ENCODE data around the gene HTT. TPM values are rescaled to one million over a fixed set of nuclear protein-coding genes. Genes with fewer than 3 reads are reported as not detected.
A peak's percentile ranks its signal among the peaks of the same experiment; 100 is the strongest.

HTT gene
- total RNA-seq, 2 experiments from 2014 or later, result 54.2 to 56.5 TPM

DNA sequence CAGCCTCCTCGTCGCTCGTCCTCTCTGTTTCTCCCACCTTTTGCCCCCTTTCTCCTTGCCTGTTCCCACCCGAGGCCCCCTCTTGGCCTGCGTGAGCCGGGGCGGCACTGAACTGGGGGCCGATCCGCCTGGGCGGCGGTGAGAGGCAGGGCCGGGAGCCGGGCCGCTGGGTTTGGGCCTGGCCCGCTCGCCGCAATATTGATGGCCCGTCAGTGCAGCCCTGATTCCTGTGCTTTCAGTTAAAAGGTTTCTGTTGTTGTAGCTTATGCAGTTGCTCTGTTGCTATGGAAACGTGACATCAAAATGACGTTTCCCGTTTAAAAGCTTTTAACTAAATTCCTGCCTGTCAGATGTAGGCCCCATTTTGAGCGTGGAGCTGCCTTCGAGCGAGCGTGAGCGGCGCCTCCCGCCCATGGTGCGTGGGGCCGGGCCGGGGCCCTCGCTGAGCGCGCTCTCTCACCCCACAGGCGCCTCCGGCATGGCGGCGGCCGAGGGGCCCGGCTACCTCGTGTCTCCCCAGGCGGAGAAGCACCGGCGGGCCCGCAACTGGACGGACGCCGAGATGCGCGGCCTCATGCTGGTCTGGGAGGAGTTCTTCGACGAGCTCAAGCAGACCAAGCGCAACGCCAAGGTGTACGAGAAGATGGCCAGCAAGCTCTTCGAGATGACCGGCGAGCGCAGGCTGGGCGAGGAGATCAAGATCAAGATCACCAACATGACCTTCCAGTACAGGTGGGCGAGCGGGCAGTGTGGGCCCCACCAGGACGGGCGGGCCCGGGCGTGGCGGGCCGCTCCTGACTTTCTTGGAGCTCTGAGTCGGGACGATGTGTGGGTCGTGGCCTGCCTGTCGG is 174.6 kb downstream of the HTT start, which contains the start of gene MSANTD1:
Gene MSANTD1, plus strand, starts transcription at position 349 of the 851 bp plus-strand sequence. Its CDS starts 64 bp downstream, at position 413.
- Mint-ChIP-seq H3K27ac (no peak within 1 kb of the TSS), H3K27me3 (no peaks in the 10 kb centered on the region), H3K36me3 (ENCODE audit: low read depth) (no peaks in the 10 kb centered on the region), H3K4me3 (no peak within 1 kb of the TSS), H3K9me3 (no peaks in the 10 kb centered on the region), H3K4me1 (ENCODE audit: low read depth) (no peaks in the 10 kb centered on the region)
- ChIA-PET CTCF (no interaction called here), POLR2A (no interaction called here)
- TF ChIP-seq, protein P1, sequence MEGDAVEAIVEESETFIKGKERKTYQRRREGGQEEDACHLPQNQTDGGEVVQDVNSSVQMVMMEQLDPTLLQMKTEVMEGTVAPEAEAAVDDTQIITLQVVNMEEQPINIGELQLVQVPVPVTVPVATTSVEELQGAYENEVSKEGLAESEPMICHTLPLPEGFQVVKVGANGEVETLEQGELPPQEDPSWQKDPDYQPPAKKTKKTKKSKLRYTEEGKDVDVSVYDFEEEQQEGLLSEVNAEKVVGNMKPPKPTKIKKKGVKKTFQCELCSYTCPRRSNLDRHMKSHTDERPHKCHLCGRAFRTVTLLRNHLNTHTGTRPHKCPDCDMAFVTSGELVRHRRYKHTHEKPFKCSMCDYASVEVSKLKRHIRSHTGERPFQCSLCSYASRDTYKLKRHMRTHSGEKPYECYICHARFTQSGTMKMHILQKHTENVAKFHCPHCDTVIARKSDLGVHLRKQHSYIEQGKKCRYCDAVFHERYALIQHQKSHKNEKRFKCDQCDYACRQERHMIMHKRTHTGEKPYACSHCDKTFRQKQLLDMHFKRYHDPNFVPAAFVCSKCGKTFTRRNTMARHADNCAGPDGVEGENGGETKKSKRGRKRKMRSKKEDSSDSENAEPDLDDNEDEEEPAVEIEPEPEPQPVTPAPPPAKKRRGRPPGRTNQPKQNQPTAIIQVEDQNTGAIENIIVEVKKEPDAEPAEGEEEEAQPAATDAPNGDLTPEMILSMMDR (IDR thresholded peaks at IDR 0.05), result no peak
- intact Hi-C loops (cut with micrococcal nuclease), result no loop called here
- ATAC-seq, result no peak
- DNase-seq, result no peak

DNA sequence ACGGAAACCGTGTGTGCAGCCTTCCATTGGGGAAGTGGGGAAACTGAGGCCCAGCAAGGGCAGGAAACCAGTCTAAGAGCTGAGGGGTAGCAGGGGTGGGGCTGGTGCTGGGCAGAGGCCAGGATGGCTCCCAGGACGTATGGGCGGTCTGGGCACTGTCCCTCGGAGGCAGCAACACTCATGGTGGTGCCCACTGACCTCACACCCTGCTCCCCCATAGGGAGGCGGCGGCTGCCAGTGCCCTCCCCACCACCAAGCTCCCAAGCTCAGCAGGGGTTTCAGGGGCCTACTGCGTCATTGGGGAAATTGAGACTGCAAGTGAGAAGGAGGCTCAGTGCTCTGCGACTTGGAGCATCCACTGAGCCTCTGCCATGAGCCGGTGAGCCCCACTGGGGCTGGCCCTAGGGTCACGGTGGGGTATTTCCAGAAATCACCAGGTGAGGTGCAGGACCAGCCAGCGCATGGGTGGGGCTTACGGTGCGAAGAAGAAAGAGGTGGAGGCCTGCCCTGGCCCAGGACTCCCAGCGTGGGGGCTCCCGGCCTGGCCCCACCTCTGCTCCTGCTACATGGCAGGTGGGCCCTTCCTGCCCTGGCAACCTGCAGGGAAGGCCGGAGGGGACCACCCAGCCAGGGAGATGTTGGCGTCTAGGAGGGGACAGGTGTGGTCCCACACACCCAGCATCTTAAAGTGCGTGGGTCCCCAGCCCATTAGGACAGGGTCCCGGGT is 175.4 kb downstream of the HTT start:
- no peaks in the 10 kb centered on the region for H3K9me3 Mint-ChIP-seq
- no peak overlapping the region for H3K27ac Mint-ChIP-seq
- H3K4me3 Mint-ChIP-seq, result no peak overlapping the region
- CTCF ChIA-PET, result no interaction called here
- H3K4me1 Mint-ChIP-seq (ENCODE audit: low read depth), result no peaks in the 10 kb centered on the region
- intact Hi-C loops (cut with micrococcal nuclease), result no loop called here
- H3K27me3 Mint-ChIP-seq, result no peaks in the 10 kb centered on the region
- ATAC-seq (no peak), DNase-seq (no peak)
- POLR2A ChIA-PET, result no interaction called here
- no peaks in the 10 kb centered on the region for H3K36me3 Mint-ChIP-seq (ENCODE audit: low read depth)
- TF ChIP-seq, protein P1 (IDR thresholded peaks at IDR 0.05), result no peak

DNA sequence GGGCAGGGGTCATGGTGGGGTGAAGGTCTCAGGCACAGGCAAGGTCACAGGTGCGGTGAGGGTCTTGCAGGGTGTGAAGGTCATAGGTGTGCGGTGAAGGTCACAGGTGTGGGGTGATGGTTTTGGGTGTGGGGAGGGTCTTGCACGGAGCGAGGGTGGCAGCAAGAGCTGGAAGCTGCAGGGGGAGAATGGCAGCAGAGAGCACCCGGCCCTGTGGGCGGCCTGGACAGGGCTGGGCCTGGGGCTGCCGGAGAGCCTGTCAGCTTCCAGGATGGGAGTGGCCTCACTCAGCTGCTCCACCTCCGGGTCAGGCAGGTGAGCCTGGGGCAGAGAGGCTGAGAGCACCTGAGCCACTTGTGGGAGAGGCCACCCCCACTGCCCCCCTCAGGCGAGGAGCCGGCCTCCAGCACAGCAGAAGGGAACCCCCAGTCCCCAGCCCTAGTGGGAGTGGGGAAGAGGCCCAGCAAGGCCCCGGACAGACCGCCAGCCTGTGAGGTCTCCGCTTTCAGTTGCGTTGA is 176.0 kb downstream of the HTT start:
- intact Hi-C loops (cut with micrococcal nuclease), result no loop called here
- no peaks in the 10 kb centered on the region for H3K4me1 Mint-ChIP-seq (ENCODE audit: low read depth)
- H3K36me3 Mint-ChIP-seq (ENCODE audit: low read depth), result no peaks in the 10 kb centered on the region
- POLR2A ChIA-PET, result no interaction called here
- H3K27ac Mint-ChIP-seq, result no peak overlapping the region
- ATAC-seq, result no peak
- H3K9me3 Mint-ChIP-seq, result no peaks in the 10 kb centered on the region
- H3K4me3 Mint-ChIP-seq, result no peak overlapping the region
- TF ChIP-seq, protein P1 (IDR thresholded peaks at IDR 0.05), result no peak
- H3K27me3 Mint-ChIP-seq, result no peaks in the 10 kb centered on the region
- CTCF ChIA-PET, result no interaction called here
- no peak for DNase-seq

DNA sequence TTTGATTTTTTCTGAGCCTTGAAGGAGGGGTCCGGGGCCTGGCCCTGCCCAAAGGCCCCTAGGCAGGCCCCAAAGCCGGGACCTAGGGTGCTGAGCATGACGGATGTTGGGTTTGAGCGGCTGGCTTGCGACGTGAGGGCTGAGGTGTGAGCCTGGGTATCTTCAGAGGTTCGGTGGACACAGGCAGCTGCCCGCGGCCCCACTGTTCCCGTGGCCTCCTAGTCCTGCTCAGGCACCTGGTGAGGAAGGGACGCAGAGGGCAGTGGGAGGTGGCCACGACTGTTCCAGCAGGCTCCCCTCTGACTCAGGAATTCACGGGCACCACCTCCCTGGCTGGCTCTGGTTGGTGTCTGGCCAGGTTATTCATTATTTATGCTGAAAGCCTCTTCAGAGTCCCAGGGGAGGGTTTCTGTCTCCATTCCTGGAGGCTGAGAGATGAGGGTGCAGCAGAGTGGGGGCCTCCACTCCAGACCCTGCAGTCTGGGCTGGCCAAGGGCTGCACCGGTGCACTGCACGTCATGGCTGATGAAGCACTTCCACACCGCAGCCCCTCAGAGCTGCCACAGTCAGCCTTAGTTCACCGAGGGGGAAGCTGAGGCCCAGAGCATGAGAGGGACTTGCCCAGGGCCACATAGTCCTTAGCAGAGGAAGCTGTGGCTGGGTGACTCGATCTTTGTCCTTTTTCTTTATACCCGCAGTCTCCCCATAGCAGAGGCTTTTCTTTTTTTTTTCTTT is 176.6 kb downstream of the HTT start:
- ATAC-seq (peak; percentile 92), DNase-seq (peak; percentile 46)
- Mint-ChIP-seq H3K27ac (no peak overlapping the region), H3K9me3 (no peaks in the 10 kb centered on the region), H3K36me3 (ENCODE audit: low read depth) (no peaks in the 10 kb centered on the region), H3K4me1 (ENCODE audit: low read depth) (no peaks in the 10 kb centered on the region), H3K4me3 (no peak overlapping the region), H3K27me3 (no peaks in the 10 kb centered on the region)
- POLR2A ChIA-PET, result no interaction called here
- intact Hi-C loops (cut with micrococcal nuclease), result no loop called here
- CTCF ChIA-PET, result no interaction called here
- TF ChIP-seq, protein P1 (IDR thresholded peaks at IDR 0.05), result no peak
